GM19099 (cell line): ENCODE data around the gene ABHD12.

ENCODE experiments used
- POLR2A ChIP-seq: IDR thresholded peaks from 3 replicates; pipeline ENCODE4 v1.6.1; 2011; ENCODE audit warnings: low read depth; ENCODE audit not compliant: insufficient read length; ENCODE audit errors: extremely low read depth

ABHD12 gene

GRCh38 chr20:25294459-25295385, 95.9 kb downstream of the ABHD12 start:
- no peak for TF ChIP-seq POLR2A

- no peak for TF ChIP-seq POLR2A
Measured at GRCh38 chr20:25293910-25294458, 96.7 kb downstream of the ABHD12 start.

DNA sequence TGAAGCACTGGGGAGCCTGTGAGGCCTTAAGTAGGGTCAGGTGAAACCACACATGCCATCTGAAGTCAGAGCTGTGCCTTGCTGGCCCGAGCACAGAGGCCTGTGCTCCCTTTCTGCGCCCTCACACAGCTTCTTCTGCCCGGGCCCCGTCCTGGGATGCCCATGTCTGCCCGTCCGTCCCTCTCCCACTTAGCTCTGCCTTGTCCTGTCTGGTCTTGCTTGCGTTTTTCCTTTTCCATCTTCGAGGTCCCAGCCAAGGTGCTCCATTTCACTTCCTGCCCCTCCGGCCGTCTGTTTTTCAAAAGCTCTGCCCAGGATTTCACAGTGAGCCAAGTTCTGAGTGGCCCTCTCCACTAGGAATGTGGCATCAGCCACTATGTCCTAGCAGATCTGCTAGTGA, 97.1 kb downstream of the ABHD12 start:
- TF ChIP-seq POLR2A: no peak

- TF ChIP-seq POLR2A: no peak
Measured at GRCh38 chr20:25292176-25292891, 98.3 kb downstream of the ABHD12 start.

DNA sequence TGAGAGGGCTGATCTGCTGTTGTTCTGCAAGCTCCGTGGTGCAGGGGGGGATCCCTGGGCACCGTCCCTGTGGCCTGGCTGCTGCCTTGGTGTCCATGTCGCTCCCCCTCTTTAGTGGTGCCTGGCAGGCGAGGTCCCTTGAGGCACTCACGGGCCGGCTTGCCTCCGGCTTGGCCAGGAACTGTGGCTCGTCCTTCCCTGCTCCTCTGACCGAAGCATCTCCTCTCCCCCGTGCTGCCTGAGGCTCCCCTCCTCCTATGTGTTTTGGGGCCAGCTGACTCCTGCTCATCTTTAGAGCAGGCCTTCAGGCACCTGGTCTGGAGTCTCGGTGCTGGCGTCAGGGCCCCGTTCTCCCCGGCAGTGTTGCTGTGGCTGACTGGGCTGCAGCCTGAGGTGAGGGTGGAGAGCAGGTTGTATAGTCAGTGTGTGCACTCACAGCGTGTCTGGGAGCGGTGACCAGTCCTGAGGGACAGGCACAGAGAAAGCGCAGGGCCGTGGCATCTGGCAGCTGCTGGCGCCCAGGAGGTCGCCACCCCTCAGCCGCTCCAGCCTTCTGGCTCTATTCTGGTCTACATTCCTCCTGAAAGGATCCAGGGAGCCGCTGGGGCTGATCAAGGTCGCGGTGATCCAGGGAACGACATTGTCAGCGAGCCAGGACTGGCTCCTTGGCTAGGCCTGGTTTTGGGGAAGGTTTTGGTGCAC, 99.1 kb downstream of the ABHD12 start:
- TF ChIP-seq POLR2A: no peak

GRCh38 chr20:25290646-25291431, 99.8 kb downstream of the ABHD12 start:
- TF ChIP-seq POLR2A: no peak

DNA sequence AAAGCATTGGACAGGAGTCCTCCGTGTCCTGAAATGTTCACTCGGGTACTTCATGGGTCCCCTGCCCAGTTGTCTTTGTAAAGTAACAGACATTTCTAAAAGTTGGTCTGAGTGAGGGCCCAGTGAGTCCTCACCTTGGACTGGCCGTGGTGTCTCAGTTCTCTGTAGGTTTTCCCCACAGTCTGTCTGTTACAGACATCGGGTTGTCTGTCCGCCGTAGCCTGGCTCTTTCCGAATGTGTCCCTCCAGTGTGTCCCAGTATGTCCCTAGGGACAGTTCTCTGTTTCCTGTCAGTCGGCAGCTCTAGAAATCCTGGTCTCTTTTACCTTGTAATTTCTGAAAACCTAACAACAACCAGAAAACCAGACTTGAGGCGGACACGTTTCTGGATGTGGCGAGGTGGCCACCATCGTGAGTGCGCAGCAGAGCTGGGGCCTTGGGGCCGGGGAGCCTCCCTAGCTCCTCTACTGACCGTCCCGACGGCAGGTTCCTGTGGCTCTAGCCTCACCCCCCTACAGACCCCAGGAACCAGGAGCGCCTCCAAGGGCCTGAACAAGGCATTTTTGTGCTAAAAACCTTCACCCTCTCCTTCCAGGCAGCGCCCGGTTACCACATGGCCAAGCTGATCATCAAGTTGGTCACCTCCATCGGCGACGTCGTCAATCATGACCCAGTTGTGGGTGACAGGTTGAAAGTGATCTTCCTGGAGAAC, 100.6 kb downstream of the ABHD12 start:
- no peak for TF ChIP-seq POLR2A

DNA sequence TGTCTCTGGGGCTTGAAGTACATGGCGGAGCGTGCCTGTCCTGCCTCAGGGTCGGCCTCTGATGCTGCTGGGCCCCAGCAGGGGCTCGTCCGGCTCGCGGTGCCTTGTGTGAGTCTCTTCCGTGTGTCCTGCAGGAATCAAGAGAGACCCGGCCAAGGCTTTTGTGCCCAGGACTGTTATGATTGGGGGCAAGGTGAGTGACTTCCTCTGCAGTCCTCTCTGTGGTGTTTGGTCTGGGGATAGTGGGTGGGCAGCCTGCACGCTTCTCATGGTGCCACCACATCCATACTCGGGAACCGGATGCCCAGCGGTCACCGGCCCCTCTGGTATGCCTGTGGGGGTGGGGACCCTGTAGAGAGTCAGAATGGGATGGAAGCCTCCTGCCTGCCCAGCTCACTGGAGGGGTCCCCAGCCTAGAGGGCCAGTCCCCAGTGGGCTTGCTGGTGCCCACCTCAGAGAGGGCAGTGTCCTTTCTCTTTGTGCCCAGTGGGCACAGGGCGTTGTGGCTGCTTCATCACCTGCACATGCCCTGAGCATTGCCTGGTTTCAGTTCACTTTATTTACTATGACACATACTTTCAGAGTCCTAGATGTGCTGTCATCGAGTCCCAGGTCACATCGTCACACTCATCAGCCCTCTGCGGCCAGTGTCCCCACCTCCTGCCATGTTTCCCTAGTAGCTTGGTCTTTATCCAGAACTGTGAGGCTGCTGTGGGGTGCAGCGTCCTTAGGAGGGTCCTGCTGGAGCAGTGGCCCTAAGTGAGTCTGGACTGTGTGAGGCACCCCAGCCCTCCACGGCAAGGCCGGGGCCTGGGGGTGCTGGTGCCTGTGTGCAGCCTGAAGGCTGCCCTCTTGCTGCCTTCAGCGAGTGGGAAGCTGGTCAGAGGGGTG, 102.1 kb downstream of the ABHD12 start:
- TF ChIP-seq POLR2A: no peak

DNA sequence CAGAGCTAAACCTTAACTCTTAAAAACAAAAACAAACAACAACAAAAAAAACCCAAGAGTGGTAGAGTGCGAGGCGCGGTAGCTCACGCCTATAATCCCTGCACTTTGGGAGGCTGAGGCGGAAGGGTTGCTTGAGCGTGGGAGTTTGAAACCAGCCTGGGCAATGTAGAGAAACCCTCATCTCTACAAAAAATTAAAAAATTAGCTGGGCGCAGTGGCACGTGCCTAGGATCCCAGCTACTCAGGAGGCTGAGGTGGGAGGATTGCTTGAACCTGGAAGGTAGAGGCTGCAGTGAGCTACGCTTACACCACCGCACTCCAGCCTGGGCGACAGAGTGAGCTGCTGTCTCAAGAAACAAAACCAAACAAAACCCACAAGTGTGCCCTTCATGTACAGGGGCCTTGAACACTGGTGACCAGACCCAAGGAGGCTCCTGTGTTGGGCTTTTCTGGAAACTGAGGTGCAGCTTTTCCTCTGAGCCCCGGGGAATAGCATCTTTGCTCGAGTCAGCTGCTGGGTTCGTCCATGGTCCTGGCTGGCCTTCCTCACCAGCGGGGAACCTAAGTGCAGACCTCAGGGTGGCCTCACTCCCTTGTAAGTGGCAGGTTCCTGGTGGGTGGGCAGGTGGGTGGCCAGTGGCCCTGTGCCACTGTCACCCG, 102.9 kb downstream of the ABHD12 start:
- TF ChIP-seq POLR2A: no peak

DNA sequence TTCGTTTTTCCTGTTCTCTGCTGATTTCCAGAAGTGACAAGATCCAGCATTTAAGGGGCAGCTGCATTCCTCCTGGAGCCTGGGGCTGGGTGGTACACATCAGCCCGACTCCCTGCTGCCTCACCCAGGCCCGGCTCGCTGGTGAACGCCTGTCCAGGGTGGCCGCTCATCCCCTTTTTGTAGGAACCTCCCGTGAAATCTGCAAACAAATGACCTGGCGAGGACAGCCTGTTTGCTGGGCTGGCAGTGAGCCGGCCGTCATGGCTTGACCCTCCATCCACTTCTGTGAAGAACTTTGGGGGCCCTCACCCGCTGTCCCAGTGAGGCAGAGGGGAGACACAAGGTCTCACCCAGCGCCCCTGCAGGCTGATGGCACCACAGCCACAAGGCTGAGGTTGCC, 103.7 kb downstream of the ABHD12 start:
- TF ChIP-seq POLR2A: no peak

GRCh38 chr20:25285856-25286798, 104.5 kb downstream of the ABHD12 start:
- no peak for TF ChIP-seq POLR2A
